GM12878 (cell line): ENCODE measurements around the gene GNB5. TPM values are rescaled to one million over a fixed set of nuclear protein-coding genes. Genes with fewer than 3 reads are reported as not detected.

Experiments used
- ATAC-seq: fragments of 200-7000 bp; cut with Tn5 transposase; 3 replicates; pipeline ENCODE4 v1.9.1; 2020; ENCODE audit warnings: mild to moderate bottlenecking, moderate library complexity
- BruUV-seq: library from RNA; stranded (reverse); fragments of 400-500 nt; replicated peaks from 2 replicates; lab custom pipeline; 2021; lab: Mats Ljungman, UMichigan
- CTCF ChIA-PET: fragments of 300-600 bp; sonication (Branson Sonifier 250); formaldehyde crosslinking; extraction: SDS; loops from one replicate; lab custom pipeline; 2021; ENCODE audit warnings: inconsistent platforms; lab: Yijun Ruan, JAX
- POLR2A ChIA-PET: fragments of 350-600 bp; formaldehyde crosslinking; extraction: SDS; loops from one replicate; lab custom pipeline; 2021; ENCODE audit warnings: inconsistent platforms; lab: Charles Lee
- RAD21 ChIA-PET: fragments of 300-600 bp; sonication (Branson Sonifier 250); formaldehyde crosslinking; loops from one replicate; lab custom pipeline; 2023; ENCODE audit warnings: antibody characterized with exemption; ENCODE audit not compliant: unreplicated experiment; lab: Charles Lee
- SMC1A ChIA-PET: fragments of 300-600 bp; sonication (Branson Sonifier 250); formaldehyde crosslinking; loops from one replicate; lab custom pipeline; 2023; ENCODE audit not compliant: unreplicated experiment, uncharacterized antibody; lab: Charles Lee
- DNase-seq: peaks from one replicate; pipeline ENCODE4 v3.0.0-alpha.2; 2011; ENCODE audit warnings: low read depth, low spot score
- FAIRE-seq: peaks from 3 replicates; lab custom pipeline; 2011; peaks lifted over from hg19 to GRCh38; lab: Jason Lieb, UNC
- H2AFZ ChIP-seq: 2 replicates; pipeline ENCODE4 v1.6.0; 2011; ENCODE audit warnings: low read depth, low read length, control low read depth; ENCODE audit not compliant: control insufficient read depth
- H3K27ac ChIP-seq: 2 replicates; pipeline ENCODE4 v1.5.1; 2011; ENCODE audit warnings: control low read depth; ENCODE audit not compliant: control insufficient read depth, insufficient read depth
- H3K27me3 ChIP-seq, 2 experiments: replicated peaks in 1 of 2; 2 replicates each; pipeline versions ENCODE4 v1.6.0 to v1.6.1; 2011; ENCODE audit warnings: low read length in 1 of 2; ENCODE audit not compliant: control insufficient read depth in 2 of 2, insufficient read depth in 2 of 2
- H3K36me3 ChIP-seq, 2 experiments: 2 replicates each; pipeline ENCODE4 v1.5.1; 2011; ENCODE audit warnings: low read length in 1 of 2; ENCODE audit not compliant: control insufficient read depth in 2 of 2, insufficient read depth in 2 of 2
- H3K4me1 ChIP-seq: 2 replicates; pipeline ENCODE4 v1.6.1; 2011; ENCODE audit warnings: mild to moderate bottlenecking, low read length, moderate library complexity, mixed read lengths; ENCODE audit not compliant: control insufficient read depth, insufficient read depth
- H3K4me2 ChIP-seq: 2 replicates; pipeline ENCODE4 v1.6.0; 2011; ENCODE audit warnings: control low read depth; ENCODE audit not compliant: control insufficient read depth, insufficient read depth
- H3K4me3 ChIP-seq: fragments of 200-600 bp; sonication (generic); 2 replicates; pipeline ENCODE4 v1.5.1; 2016
- H3K79me2 ChIP-seq: 2 replicates; pipeline ENCODE4 v1.6.0; 2011; ENCODE audit warnings: low read length; ENCODE audit not compliant: control insufficient read depth, insufficient read depth
- H3K9ac ChIP-seq: 2 replicates; pipeline ENCODE4 v1.8.0; 2011; ENCODE audit warnings: low read length, control low read depth, mixed read lengths; ENCODE audit not compliant: control insufficient read depth, insufficient read depth
- H3K9me3 ChIP-seq: replicated peaks from 3 replicates; pipeline ENCODE4 v1.5.1; 2011; ENCODE audit warnings: mild to moderate bottlenecking, low read length; ENCODE audit not compliant: control insufficient read depth, insufficient read depth
- H4K20me1 ChIP-seq: 2 replicates; pipeline ENCODE4 v1.6.0; 2011; ENCODE audit not compliant: control insufficient read depth, insufficient read depth
- FOXM1 ChIP-seq: IDR thresholded peaks from 2 replicates; pipeline ENCODE4 v1.6.1; 2012; ENCODE audit warnings: low read depth, mild to moderate bottlenecking, inconsistent platforms, low read length, moderate library complexity
- IKZF2 ChIP-seq, 2 experiments: fragments of 450-650 bp; IDR thresholded peaks; 2 replicates each; pipeline ENCODE4 v1.6.1; 2017; ENCODE audit warnings: mild to moderate bottlenecking in 2 of 2, moderate library complexity in 2 of 2
- JUND ChIP-seq: IDR thresholded peaks from 2 replicates; pipeline ENCODE4 v1.6.1; 2012; ENCODE audit warnings: low read depth, mild to moderate bottlenecking, low read length, improper control_type of control experiment, moderate library complexity
- NFXL1 ChIP-seq: fragments of 450-650 bp; IDR thresholded peaks from 2 replicates; pipeline ENCODE4 v1.6.1; 2017; ENCODE audit warnings: antibody characterized with exemption, mild to moderate bottlenecking, borderline replicate concordance
- PML ChIP-seq: IDR thresholded peaks from 2 replicates; pipeline ENCODE4 v1.6.1; 2012; ENCODE audit warnings: low read length, inconsistent platforms
- POU2F2 ChIP-seq: IDR thresholded peaks from 3 replicates; pipeline ENCODE4 v1.6.1; 2011; ENCODE audit warnings: low read depth, mild to moderate bottlenecking, low read length, borderline replicate concordance
- SRF ChIP-seq, 2 experiments: IDR thresholded peaks; 2 replicates each; pipeline ENCODE4 v1.6.1; 2011; ENCODE audit warnings: low read depth in 2 of 2, low read length in 2 of 2, mild to moderate bottlenecking in 1 of 2, moderate library complexity in 1 of 2
- STAT1 ChIP-seq: fragments of 450-650 bp; conservative IDR thresholded peaks from 2 replicates; pipeline ENCODE4 v1.6.1; 2014; ENCODE audit warnings: antibody characterized with exemption, mild to moderate bottlenecking
- TCF7 ChIP-seq: IDR thresholded peaks from 2 replicates; pipeline ENCODE4 v1.6.1; 2014; ENCODE audit warnings: antibody characterized with exemption, borderline replicate concordance
- WGBS: methylation state at CpG from one replicate; pipeline ENCODE4 v1.1.6; 2016; ENCODE audit warnings: low lambda C conversion rate; ENCODE audit not compliant: insufficient replicate concordance, insufficient coverage; ENCODE audit errors: missing lambda C conversion rate; 5-methylcytosine and 5-hydroxymethylcytosine counted together
- in situ Hi-C: fragments of 300-500 bp; cut with MboI; formaldehyde crosslinking; loops from 9 replicates; pipeline ENCODE4 v1.14.3; 2018; ENCODE audit warnings: mixed read lengths
- intact Hi-C: fragments of 100-400 bp; cut with micrococcal nuclease; formaldehyde crosslinking; loops from one replicate; pipeline ENCODE4 v1.14.2; 2022; ENCODE audit not compliant: unreplicated experiment
- polyA plus RNA-seq, 11 experiments: library from polyadenylated mRNA; depleted of rRNA in 4 of 11; unstranded in 6 of 11; stranded (reverse) in 5 of 11; fragments of >200 nt; fragmentation: Nextera tagmentation in 4 of 11; fragmentation: Illumina TruSeq in 1 of 11; extraction: Ambion mirVana in 4 of 11; extraction: Trizol in 1 of 11; gene quantifications; 1 replicate in 1 of 11; 2 replicates in 10 of 11; pipeline versions ENCODE4 v1.2.1 to v1.2.3, GENCODE V29; 2011 to 2016; ENCODE audit warnings: inconsistent platforms in 2 of 11, missing spikeins in 2 of 11, low read depth in 1 of 11
- total RNA-seq, 4 experiments: library from RNA; depleted of rRNA in 3 of 4; stranded (reverse); fragments of >200 nt in 3 of 4; fragmentation: Illumina TruSeq in 1 of 4; extraction: Trizol in 1 of 4; gene quantifications; 2 replicates each; pipeline versions ENCODE4 v1.2.1 to v1.2.3, GENCODE V29; 2013 to 2021
- TF ChIP-seq, protein P1 (sequence below): fragments of 450-650 bp; IDR thresholded peaks from 2 replicates; pipeline ENCODE4 v1.6.1; 2017; ENCODE audit warnings: low read depth, mild to moderate bottlenecking, moderate library complexity
- TF ChIP-seq, protein P2 (sequence below): IDR thresholded peaks from 2 replicates; pipeline ENCODE4 v1.6.1; 2011; ENCODE audit warnings: low read depth, low read length, improper control_type of control experiment, borderline replicate concordance
- TF ChIP-seq, protein P3 (sequence below): fragments of 450-650 bp; IDR thresholded peaks from 2 replicates; pipeline ENCODE4 v1.6.1; 2018; ENCODE audit warnings: borderline replicate concordance, mild to moderate bottlenecking; ENCODE audit not compliant: partially characterized antibody

Gene GNB5
- total and polyA plus RNA-seq, 10 of the 15 experiments (the other 5 are each of a cell fraction or from before 2014, with no cell fraction given), result 2.4 to 25.9 (median 15.2) TPM

DNA sequence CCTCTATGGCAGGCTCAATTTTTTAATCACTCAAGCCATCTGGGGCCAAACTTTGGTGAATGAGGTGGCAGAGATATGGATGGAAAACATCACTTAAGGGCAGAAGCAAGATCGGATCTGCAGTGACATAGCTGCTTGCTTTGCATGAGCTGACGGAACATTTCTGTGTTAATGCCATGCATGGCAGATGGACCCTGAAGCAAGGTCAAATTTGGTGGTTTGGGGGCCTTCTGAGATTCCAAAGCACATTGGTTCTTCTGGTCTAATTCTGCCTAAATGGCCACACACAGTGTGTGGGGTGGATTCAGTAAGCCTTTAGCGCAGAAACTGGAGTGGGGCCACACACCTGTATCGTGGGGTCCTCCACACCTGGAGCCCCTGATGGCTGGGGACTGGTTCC lies 40.3 kb downstream of the GNB5 start:
- H4K20me1 ChIP-seq, result no peaks in the 10 kb centered on the region
- ChIA-PET SMC1A (no interaction called here), RAD21 (no interaction called here), POLR2A (no interaction called here), CTCF (interaction anchor here (0.7 kb wide), 1 partner anchor 63 kb away, joined by 5 read pairs; no protein-coding TSS in a partner anchor)
- TF ChIP-seq IKZF2 (IDR thresholded peaks at IDR 0.05) (no peak), NFXL1 (no peak), SRF (IDR thresholded peaks at IDR 0.05; ENCODE audit: low read depth in 2 of 2, low read length in 2 of 2) (no peak), STAT1 (no peak), FOXM1 (no peak), POU2F2 (no peak), PML (no peak), TCF7 (no peak), JUND (no peak)
- TF ChIP-seq, protein P1, sequence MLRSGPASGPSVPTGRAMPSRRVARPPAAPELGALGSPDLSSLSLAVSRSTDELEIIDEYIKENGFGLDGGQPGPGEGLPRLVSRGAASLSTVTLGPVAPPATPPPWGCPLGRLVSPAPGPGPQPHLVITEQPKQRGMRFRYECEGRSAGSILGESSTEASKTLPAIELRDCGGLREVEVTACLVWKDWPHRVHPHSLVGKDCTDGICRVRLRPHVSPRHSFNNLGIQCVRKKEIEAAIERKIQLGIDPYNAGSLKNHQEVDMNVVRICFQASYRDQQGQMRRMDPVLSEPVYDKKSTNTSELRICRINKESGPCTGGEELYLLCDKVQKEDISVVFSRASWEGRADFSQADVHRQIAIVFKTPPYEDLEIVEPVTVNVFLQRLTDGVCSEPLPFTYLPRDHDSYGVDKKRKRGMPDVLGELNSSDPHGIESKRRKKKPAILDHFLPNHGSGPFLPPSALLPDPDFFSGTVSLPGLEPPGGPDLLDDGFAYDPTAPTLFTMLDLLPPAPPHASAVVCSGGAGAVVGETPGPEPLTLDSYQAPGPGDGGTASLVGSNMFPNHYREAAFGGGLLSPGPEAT, result no peak
- TF ChIP-seq, protein P2, sequence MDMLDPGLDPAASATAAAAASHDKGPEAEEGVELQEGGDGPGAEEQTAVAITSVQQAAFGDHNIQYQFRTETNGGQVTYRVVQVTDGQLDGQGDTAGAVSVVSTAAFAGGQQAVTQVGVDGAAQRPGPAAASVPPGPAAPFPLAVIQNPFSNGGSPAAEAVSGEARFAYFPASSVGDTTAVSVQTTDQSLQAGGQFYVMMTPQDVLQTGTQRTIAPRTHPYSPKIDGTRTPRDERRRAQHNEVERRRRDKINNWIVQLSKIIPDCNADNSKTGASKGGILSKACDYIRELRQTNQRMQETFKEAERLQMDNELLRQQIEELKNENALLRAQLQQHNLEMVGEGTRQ, result no peak
- TF ChIP-seq, protein P3, sequence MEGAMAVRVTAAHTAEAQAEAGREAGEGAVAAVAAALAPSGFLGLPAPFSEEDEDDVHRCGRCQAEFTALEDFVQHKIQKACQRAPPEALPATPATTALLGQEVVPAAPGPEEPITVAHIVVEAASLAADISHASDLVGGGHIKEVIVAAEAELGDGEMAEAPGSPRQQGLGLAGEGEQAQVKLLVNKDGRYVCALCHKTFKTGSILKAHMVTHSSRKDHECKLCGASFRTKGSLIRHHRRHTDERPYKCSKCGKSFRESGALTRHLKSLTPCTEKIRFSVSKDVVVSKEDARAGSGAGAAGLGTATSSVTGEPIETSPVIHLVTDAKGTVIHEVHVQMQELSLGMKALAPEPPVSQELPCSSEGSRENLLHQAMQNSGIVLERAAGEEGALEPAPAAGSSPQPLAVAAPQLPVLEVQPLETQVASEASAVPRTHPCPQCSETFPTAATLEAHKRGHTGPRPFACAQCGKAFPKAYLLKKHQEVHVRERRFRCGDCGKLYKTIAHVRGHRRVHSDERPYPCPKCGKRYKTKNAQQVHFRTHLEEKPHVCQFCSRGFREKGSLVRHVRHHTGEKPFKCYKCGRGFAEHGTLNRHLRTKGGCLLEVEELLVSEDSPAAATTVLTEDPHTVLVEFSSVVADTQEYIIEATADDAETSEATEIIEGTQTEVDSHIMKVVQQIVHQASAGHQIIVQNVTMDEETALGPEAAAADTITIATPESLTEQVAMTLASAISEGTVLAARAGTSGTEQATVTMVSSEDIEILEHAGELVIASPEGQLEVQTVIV, result no peak
- no peak for ATAC-seq
- no peaks in the 10 kb centered on the region for H3K79me2 ChIP-seq
- no peaks in the 10 kb centered on the region for H3K27me3 ChIP-seq
- H3K4me2 ChIP-seq, result no peak overlapping the region
- no peak overlapping the region for H3K9ac ChIP-seq
- in situ Hi-C loops (no loop called here), intact Hi-C loops (no loop called here)
- peaks cover 0 to 7% of the 10 kb centered on the region in 2 experiments; a peak in 2 of 4 replicates for H3K36me3 ChIP-seq
- DNase-seq, result no peak
- no peak for FAIRE-seq
- H2AFZ ChIP-seq, result no peak overlapping the region
- 32% methylated on average over 4 of the region's 4 CpGs for WGBS
- H3K9me3 ChIP-seq, result no peaks in the 10 kb centered on the region
- no peaks in the 10 kb centered on the region; the same call in 1 of the 2 replicates for H3K4me1 ChIP-seq
- no peak overlapping the region for H3K4me3 ChIP-seq
- no peak overlapping the region for H3K27ac ChIP-seq
- BruUV-seq, result no TSS peak
